Heart left ventricle (tissue), 16 donors: Measurements from ENCODE around the gene DDA1. TPM values are rescaled to one million over a fixed set of nuclear protein-coding genes. Genes with fewer than 3 reads are reported as not detected.

Source experiments
- ATAC-seq, 4 donors: fragments of 200-7000 bp; cut with Tn5 transposase; one replicate each; pipeline ENCODE4 v1.9.1; 2020 to 2022; ENCODE audit warnings: moderate library complexity in 4 of 4, mild to moderate bottlenecking in 3 of 4, moderate number of reproducible peaks in 1 of 4
- DNase-seq, 5 donors: peaks; one replicate each; pipeline ENCODE4 v3.0.0-alpha.2; 2020
- H3K27ac ChIP-seq, 12 donors: fragments of 200-600 bp; sonication (generic) in 4 of 12; one replicate each; pipeline versions ENCODE4 v1.5.0 to v1.8.0; 2016 to 2022; ENCODE audit warnings: mild to moderate bottlenecking in 2 of 12
- H3K27me3 ChIP-seq, 9 donors: fragments of 200-600 bp; sonication (generic) in 2 of 9; one replicate each; pipeline versions ENCODE4 v1.5.1 to v1.8.0; 2016 to 2022; ENCODE audit warnings: mild to moderate bottlenecking in 3 of 9
- H3K36me3 ChIP-seq, 9 donors: fragments of 200-600 bp; sonication (generic) in 2 of 9; one replicate each; pipeline versions ENCODE4 v1.5.0 to v1.8.0; 2018 to 2022; ENCODE audit warnings: mild to moderate bottlenecking in 2 of 9
- H3K4me1 ChIP-seq, 12 donors: fragments of 200-600 bp; sonication (generic) in 4 of 12; one replicate each; pipeline versions ENCODE4 v1.5.0 to v1.8.0; 2016 to 2022; ENCODE audit warnings: mild to moderate bottlenecking in 3 of 12
- H3K4me3 ChIP-seq, 12 donors: fragments of 200-600 bp; sonication (generic) in 4 of 12; one replicate each; pipeline versions ENCODE4 v1.5.0 to v1.8.0; 2017 to 2022; ENCODE audit warnings: mild to moderate bottlenecking in 9 of 12, moderate library complexity in 4 of 12
- H3K9me3 ChIP-seq, 12 donors: fragments of 200-600 bp; sonication (generic) in 4 of 12; one replicate each; pipeline versions ENCODE4 v1.5.0 to v1.8.0; 2016 to 2022; ENCODE audit warnings: mild to moderate bottlenecking in 1 of 12
- POLR2A ChIP-seq, 2 donors: fragments of 450-650 bp; IDR thresholded peaks; one replicate each; pipeline ENCODE4 v1.6.1; 2017; ENCODE audit warnings: antibody characterized with exemption in 2 of 2, mild to moderate bottlenecking in 2 of 2, moderate library complexity in 2 of 2
- WGBS, 4 donors: extraction: QIAGEN DNeasy Blood & Tissue Kit in 2 of 4; methylation state at CpG; one replicate each; pipeline versions ENCODE4 v1.1.5 to v1.1.7; 2013 to 2018; 5-methylcytosine and 5-hydroxymethylcytosine counted together
- intact Hi-C, 10 donors: fragments of 100-400 bp; cut with DNase I; formaldehyde crosslinking; loops; one replicate each; pipeline versions ENCODE4 v1.11.1 to v1.14.2; 2022
- polyA plus RNA-seq, 2 donors: library from polyadenylated mRNA; stranded (reverse); fragments of 200-250 nt; gene quantifications; one replicate each; pipeline ENCODE4 v1.2.3, GENCODE V29; 2013
- total RNA-seq, 9 donors: library from RNA; depleted of rRNA in 2 of 9; stranded (reverse); fragments of >200 nt in 2 of 9; fragmentation: NEBNext Ultra II Directional in 3 of 9; extraction: Animal tissue kit (Norgen Biotek cat#: 25700) in 3 of 9; gene quantifications; one replicate each; pipeline versions ENCODE4 v1.1.0 to v1.2.4, GENCODE V29; 2016 to 2023
- TF ChIP-seq, protein P1 (sequence below), 12 donors: fragments of 200-600 bp; sonication (generic) in 4 of 12; IDR thresholded peaks; one replicate each; pipeline versions ENCODE4 v1.5.0 to v1.8.0; 2018 to 2022; ENCODE audit warnings: antibody characterized with exemption in 12 of 12, mild to moderate bottlenecking in 5 of 12
- donor health status: ischemic (EF 13 %, LVEDD 7.1; RV severe dilation, severe dysfunction).
- donor health status: healthy with polysubstance abuse.
- donor health status: DM: no; HTN: yes; CAD: no.
- donor health status: DM: no; HTN: no; CAD: no.
- donor health status: ischemic (EF 25% LVEDD 6.9; RV normal size, moderate dysfunction).
- donor health status: ischemic (EF 25% LVEDD 5.7; RV mildly dilated, moderate dysfunction).
- donor health status: healthy.
- donor health status: DM: yes; HTN: yes; CAD: no.
- donor health status: ischemic (EF 35%, LVEDD 5.7; RV mildly dilated, moderate dysfunction).
- donor health status: nonischemic (EF 11% LVEDD 7.7; RV severe dilation, severe dysfunction).
- donor health status: DM: yes; HTN: yes; CAD: no.
- donor health status: PGD.
- donor health status: ischemic (EF 29% LVEDD 5.4; RV normal size, mild dysfunction).
- donor health status: nonischemic (EF 23%, LVEDD 6.1; RV moderate dilation, normal function).

DDA1 gene
- total and polyA plus RNA-seq, 11 donors, result 13.9 to 84.6 (median 36.5) TPM

- peaks cover 0 to 39% (median 23%) of the 10 kb centered on the region in 12 donors for H3K4me1 ChIP-seq
- intact Hi-C loops, result loop anchor here in 1 of 10 donors (2.0 kb wide), 1 partner anchor 21 kb away; no protein-coding TSS in a partner anchor
- no peak for ATAC-seq
- H3K36me3 ChIP-seq, result peaks cover 0 to 32% (median 29%) of the 10 kb centered on the region in 9 donors
- DNase-seq, result no peak
- H3K27me3 ChIP-seq, result no peaks in the 10 kb centered on the region
- WGBS, 4 donors, result 58 to 77% (median 72%) methylated on average over 10 to 11 of the region's 11 CpGs
- no peak overlapping the region for H3K4me3 ChIP-seq
- no peak overlapping the region for H3K27ac ChIP-seq
- no peak for TF ChIP-seq POLR2A (IDR thresholded peaks at IDR 0.05)
- TF ChIP-seq, protein P1, sequence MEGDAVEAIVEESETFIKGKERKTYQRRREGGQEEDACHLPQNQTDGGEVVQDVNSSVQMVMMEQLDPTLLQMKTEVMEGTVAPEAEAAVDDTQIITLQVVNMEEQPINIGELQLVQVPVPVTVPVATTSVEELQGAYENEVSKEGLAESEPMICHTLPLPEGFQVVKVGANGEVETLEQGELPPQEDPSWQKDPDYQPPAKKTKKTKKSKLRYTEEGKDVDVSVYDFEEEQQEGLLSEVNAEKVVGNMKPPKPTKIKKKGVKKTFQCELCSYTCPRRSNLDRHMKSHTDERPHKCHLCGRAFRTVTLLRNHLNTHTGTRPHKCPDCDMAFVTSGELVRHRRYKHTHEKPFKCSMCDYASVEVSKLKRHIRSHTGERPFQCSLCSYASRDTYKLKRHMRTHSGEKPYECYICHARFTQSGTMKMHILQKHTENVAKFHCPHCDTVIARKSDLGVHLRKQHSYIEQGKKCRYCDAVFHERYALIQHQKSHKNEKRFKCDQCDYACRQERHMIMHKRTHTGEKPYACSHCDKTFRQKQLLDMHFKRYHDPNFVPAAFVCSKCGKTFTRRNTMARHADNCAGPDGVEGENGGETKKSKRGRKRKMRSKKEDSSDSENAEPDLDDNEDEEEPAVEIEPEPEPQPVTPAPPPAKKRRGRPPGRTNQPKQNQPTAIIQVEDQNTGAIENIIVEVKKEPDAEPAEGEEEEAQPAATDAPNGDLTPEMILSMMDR (IDR thresholded peaks at IDR 0.05), result no peak
- no peaks in the 10 kb centered on the region for H3K9me3 ChIP-seq
Measured at GRCh38 chr19:17311455-17312188, 2.3 kb downstream of the DDA1 start.

GRCh38 chr19:17312189-17313113 lies 3.1 kb downstream of the DDA1 start:
- Histone ChIP-seq H3K27ac (no peak overlapping the region), H3K36me3 (peaks cover 0 to 37% (median 33%) of the 10 kb centered on the region in 9 donors), H3K4me1 (peaks cover 0 to 31% (median 19%) of the 10 kb centered on the region in 12 donors), H3K9me3 (no peaks in the 10 kb centered on the region), H3K4me3 (no peak overlapping the region), H3K27me3 (no peaks in the 10 kb centered on the region)
- ATAC-seq (no peak), DNase-seq (no peak)
- no peak for TF ChIP-seq POLR2A (IDR thresholded peaks at IDR 0.05)
- TF ChIP-seq, protein P1 (IDR thresholded peaks at IDR 0.05), result no peak
- WGBS, 4 donors, result 84 to 87% (median 86%) methylated on average over 18 to 20 of the region's 20 CpGs
- intact Hi-C loops, result no loop called here

DNA sequence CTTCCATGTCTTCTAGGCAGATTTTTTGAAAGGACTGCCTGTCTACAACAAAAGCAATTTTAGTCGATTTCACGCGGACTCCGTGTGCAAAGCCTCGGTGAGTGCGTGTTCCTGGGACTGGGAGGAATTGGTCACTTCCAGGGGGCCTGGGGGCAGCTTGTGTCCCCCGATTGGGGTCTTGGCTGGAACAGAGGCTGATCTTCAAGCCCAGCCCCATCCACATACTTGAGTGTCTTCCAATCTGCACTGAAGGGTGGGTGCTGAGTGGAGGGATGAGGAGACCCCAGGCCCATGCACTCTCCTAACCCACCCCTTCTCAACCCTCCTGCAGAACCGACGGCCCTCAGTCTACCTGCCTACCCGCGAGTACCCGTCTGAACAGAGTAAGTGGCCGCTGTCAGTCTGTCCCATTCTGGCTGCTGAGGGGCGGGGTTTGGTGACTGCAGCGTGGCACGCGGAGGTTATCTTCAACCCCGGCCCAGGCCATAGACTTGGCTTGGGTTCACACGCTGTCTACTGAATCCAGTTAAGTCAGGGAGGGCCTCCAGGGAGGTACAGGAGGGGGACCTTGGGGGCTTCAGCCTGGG lies 4.7 kb downstream of the DDA1 start:
- H3K4me1 ChIP-seq, result peaks cover 0 to 26% (median 17%) of the 10 kb centered on the region in 12 donors
- peaks cover 0 to 49% (median 38%) of the 10 kb centered on the region in 9 donors for H3K36me3 ChIP-seq
- no peaks in the 10 kb centered on the region for H3K27me3 ChIP-seq
- WGBS, 4 donors, result 84 to 93% (median 90%) methylated on average over 18 to 19 of the region's 19 CpGs
- DNase-seq, result no peak
- no peak for TF ChIP-seq POLR2A (IDR thresholded peaks at IDR 0.05)
- TF ChIP-seq, protein P1 (IDR thresholded peaks at IDR 0.05), result no peak
- no peak overlapping the region for H3K4me3 ChIP-seq
- no peak overlapping the region for H3K27ac ChIP-seq
- intact Hi-C loops, result no loop called here
- no peaks in the 10 kb centered on the region for H3K9me3 ChIP-seq
- ATAC-seq, result no peak
